Measurements from ENCODE around the gene MAP1B.
"Not testable (repeated sequence)": the region's sequence is repeated elsewhere in the genome, so short reads cannot be mapped to it uniquely, and the experiment has no call there.

MAP1B gene

GRCh38 chr5:72107131-72107900 is at the start of gene MAP1B:
Gene MAP1B (plus strand): TSS chr5:72107475. CDS start chr5:72107532, 57 bp downstream.
- DNase-seq = peak; percentile 86

- no peak for DNase-seq
Observed at GRCh38 chr5:72057816-72058215, 49.5 kb upstream of the MAP1B start.

- DNase-seq = peak; percentile 43
Observed at GRCh38 chr5:72063219-72063819, 44.0 kb upstream of the MAP1B start.

GRCh38 chr5:72064801-72065570 is 42.3 kb upstream of the MAP1B start:
- DNase-seq = no peak

GRCh38 chr5:72065751-72066255 is 41.5 kb upstream of the MAP1B start:
- DNase-seq = peak; percentile 57

- peak; percentile 93 for DNase-seq
Observed at GRCh38 chr5:72066705-72067107, 40.6 kb upstream of the MAP1B start.

GRCh38 chr5:72067682-72068470 is 39.4 kb upstream of the MAP1B start:
- DNase-seq = peak; percentile 93

GRCh38 chr5:72070529-72070928 is 36.7 kb upstream of the MAP1B start:
- no peak for DNase-seq

- DNase-seq = no peak
Observed at GRCh38 chr5:72071906-72072305, 35.4 kb upstream of the MAP1B start.

GRCh38 chr5:72074251-72074650 is 33.0 kb upstream of the MAP1B start:
- DNase-seq = no peak

- no peak for DNase-seq
Observed at GRCh38 chr5:72075461-72075860, 31.8 kb upstream of the MAP1B start.

- DNase-seq = no peak
Observed at GRCh38 chr5:72076621-72077300, 30.5 kb upstream of the MAP1B start.

GRCh38 chr5:72077390-72077789 is 29.9 kb upstream of the MAP1B start:
- no peak for DNase-seq

- DNase-seq = no peak
Observed at GRCh38 chr5:72079288-72079687, 28.0 kb upstream of the MAP1B start.

- no peak for DNase-seq
Observed at GRCh38 chr5:72082048-72082447, 25.2 kb upstream of the MAP1B start.

GRCh38 chr5:72084876-72085275 is 22.4 kb upstream of the MAP1B start:
- no peak for DNase-seq

GRCh38 chr5:72085319-72085718 is 22.0 kb upstream of the MAP1B start:
- DNase-seq = no peak

GRCh38 chr5:72089713-72090112 is 17.6 kb upstream of the MAP1B start:
- not testable (repeated sequence) for DNase-seq

- DNase-seq = no peak
Observed at GRCh38 chr5:72092074-72092473, 15.2 kb upstream of the MAP1B start.

- DNase-seq = peak; percentile 47
Observed at GRCh38 chr5:72093217-72093616, 14.1 kb upstream of the MAP1B start.

GRCh38 chr5:72093824-72094223 is 13.5 kb upstream of the MAP1B start:
- no peak for DNase-seq

GRCh38 chr5:72096602-72097188 is 10.6 kb upstream of the MAP1B start:
- DNase-seq = no peak
